Measurements from ENCODE around the gene USP46.

Gene USP46

GRCh38 chr4:52659001-52659721 lies at the start of gene USP46:
USP46 (minus strand) TSS chr4:52659301; CDS start chr4:52659150, 151 bp downstream.
- peak within 1 kb of the TSS; percentile 91 for H3K4me3 ChIP-seq (ENCODE audit: low read length, poor library complexity, severe bottlenecking)
- H3K36me3 ChIP-seq (ENCODE audit: insufficient read depth, low read length) = no peaks in the 10 kb centered on the region
- H2AFZ ChIP-seq (ENCODE audit: low read length) = peak within 1 kb of the TSS; percentile 98
- H3K9me3 ChIP-seq (ENCODE audit: insufficient read depth, low read depth, low read length) = no peaks in the 10 kb centered on the region; the same call in 1 of the 2 replicates
- no peaks in the 10 kb centered on the region for H3K9me2 ChIP-seq (replicated peaks; ENCODE audit: low read depth, low read length)
- peak within 1 kb of the TSS; percentile 80 for H3K4me2 ChIP-seq (ENCODE audit: low read depth, low read length, poor library complexity, severe bottlenecking)
- H4K20me1 ChIP-seq (ENCODE audit: insufficient read depth, low read length, poor library complexity, severe bottlenecking) = no peaks in the 10 kb centered on the region
- TF ChIP-seq EZH2phosphoT487 (IDR thresholded peaks at IDR 0.05; ENCODE audit: borderline replicate concordance) = no peak
- TF ChIP-seq, protein P1, sequence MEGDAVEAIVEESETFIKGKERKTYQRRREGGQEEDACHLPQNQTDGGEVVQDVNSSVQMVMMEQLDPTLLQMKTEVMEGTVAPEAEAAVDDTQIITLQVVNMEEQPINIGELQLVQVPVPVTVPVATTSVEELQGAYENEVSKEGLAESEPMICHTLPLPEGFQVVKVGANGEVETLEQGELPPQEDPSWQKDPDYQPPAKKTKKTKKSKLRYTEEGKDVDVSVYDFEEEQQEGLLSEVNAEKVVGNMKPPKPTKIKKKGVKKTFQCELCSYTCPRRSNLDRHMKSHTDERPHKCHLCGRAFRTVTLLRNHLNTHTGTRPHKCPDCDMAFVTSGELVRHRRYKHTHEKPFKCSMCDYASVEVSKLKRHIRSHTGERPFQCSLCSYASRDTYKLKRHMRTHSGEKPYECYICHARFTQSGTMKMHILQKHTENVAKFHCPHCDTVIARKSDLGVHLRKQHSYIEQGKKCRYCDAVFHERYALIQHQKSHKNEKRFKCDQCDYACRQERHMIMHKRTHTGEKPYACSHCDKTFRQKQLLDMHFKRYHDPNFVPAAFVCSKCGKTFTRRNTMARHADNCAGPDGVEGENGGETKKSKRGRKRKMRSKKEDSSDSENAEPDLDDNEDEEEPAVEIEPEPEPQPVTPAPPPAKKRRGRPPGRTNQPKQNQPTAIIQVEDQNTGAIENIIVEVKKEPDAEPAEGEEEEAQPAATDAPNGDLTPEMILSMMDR (conservative IDR thresholded peaks at IDR 0.05; ENCODE audit: low read length) = no peak
- H3F3A ChIP-seq (ENCODE audit: low read depth) = no peaks in the 10 kb centered on the region; the same call in 1 of the 2 replicates
- peaks cover 48% of the 10 kb centered on the region for H3K4me1 ChIP-seq (ENCODE audit: insufficient read depth, low read length, poor library complexity, severe bottlenecking)
- no peaks in the 10 kb centered on the region for H3K27me3 ChIP-seq (ENCODE audit: insufficient read depth, low read length, poor library complexity, severe bottlenecking)
- H3K79me2 ChIP-seq (ENCODE audit: insufficient read depth, low read length) = peaks cover 33% of the 10 kb centered on the region
- peak within 1 kb of the TSS; percentile 75 for H3K9ac ChIP-seq (ENCODE audit: low read depth, low read length, poor library complexity, severe bottlenecking)

DNA sequence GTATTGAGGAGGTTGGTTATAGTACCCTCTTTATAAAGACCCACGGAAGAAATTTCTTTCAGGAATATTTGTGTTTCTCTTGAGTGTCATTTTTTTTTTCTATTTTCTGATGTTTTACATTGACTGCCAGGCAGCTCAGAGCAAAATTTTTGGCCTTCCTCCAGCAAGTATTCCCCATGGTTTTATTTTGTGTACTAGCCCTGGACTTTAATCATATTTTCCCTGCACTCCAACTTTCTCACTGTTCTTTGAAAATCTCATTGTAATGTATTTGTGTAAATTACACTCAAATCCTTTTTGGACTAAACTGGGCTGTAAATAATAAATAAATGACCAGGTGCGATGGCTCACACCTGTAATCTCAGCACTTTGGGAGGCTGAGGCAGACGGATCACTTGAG lies 45.6 kb upstream of the USP46 start:
- H3K4me2 ChIP-seq (ENCODE audit: low read depth, low read length, poor library complexity, severe bottlenecking) = no peak overlapping the region
- no peaks in the 10 kb centered on the region for H3K79me2 ChIP-seq (ENCODE audit: insufficient read depth, low read length)
- no peaks in the 10 kb centered on the region for H3F3A ChIP-seq (ENCODE audit: low read depth)
- no peak overlapping the region for H3K9ac ChIP-seq (ENCODE audit: low read depth, low read length, poor library complexity, severe bottlenecking)
- peaks cover 24% of the 10 kb centered on the region for H3K27me3 ChIP-seq (ENCODE audit: insufficient read depth, low read length, poor library complexity, severe bottlenecking)
- H3K4me1 ChIP-seq (ENCODE audit: insufficient read depth, low read length, poor library complexity, severe bottlenecking) = no peaks in the 10 kb centered on the region
- H3K36me3 ChIP-seq (ENCODE audit: insufficient read depth, low read length) = no peaks in the 10 kb centered on the region
- H2AFZ ChIP-seq (ENCODE audit: low read length) = no peak overlapping the region
- no peaks in the 10 kb centered on the region for H3K9me3 ChIP-seq (ENCODE audit: insufficient read depth, low read depth, low read length)
- H4K20me1 ChIP-seq (ENCODE audit: insufficient read depth, low read length, poor library complexity, severe bottlenecking) = no peaks in the 10 kb centered on the region
- no peak overlapping the region for H3K4me3 ChIP-seq (ENCODE audit: low read length, poor library complexity, severe bottlenecking)
- TF ChIP-seq, protein P1 (conservative IDR thresholded peaks at IDR 0.05; ENCODE audit: low read length) = no peak
- TF ChIP-seq EZH2phosphoT487 (IDR thresholded peaks at IDR 0.05; ENCODE audit: borderline replicate concordance) = no peak
- H3K9me2 ChIP-seq (replicated peaks; ENCODE audit: low read depth, low read length) = no peaks in the 10 kb centered on the region

GRCh38 chr4:52704133-52704532 lies 45.0 kb upstream of the USP46 start:
- Histone ChIP-seq H3K4me2 (ENCODE audit: low read depth, low read length, poor library complexity, severe bottlenecking) (no peak overlapping the region), H3K9ac (ENCODE audit: low read depth, low read length, poor library complexity, severe bottlenecking) (no peak overlapping the region), H3F3A (ENCODE audit: low read depth) (no peaks in the 10 kb centered on the region), H2AFZ (ENCODE audit: low read length) (no peak overlapping the region), H3K9me3 (ENCODE audit: insufficient read depth, low read depth, low read length) (no peaks in the 10 kb centered on the region), H3K36me3 (ENCODE audit: insufficient read depth, low read length) (no peaks in the 10 kb centered on the region), H3K79me2 (ENCODE audit: insufficient read depth, low read length) (no peaks in the 10 kb centered on the region), H3K4me1 (ENCODE audit: insufficient read depth, low read length, poor library complexity, severe bottlenecking) (no peaks in the 10 kb centered on the region), H4K20me1 (ENCODE audit: insufficient read depth, low read length, poor library complexity, severe bottlenecking) (no peaks in the 10 kb centered on the region), H3K27me3 (ENCODE audit: insufficient read depth, low read length, poor library complexity, severe bottlenecking) (peaks cover 21% of the 10 kb centered on the region), H3K4me3 (ENCODE audit: low read length, poor library complexity, severe bottlenecking) (no peak overlapping the region), H3K9me2 (replicated peaks; ENCODE audit: low read depth, low read length) (no peaks in the 10 kb centered on the region)
- TF ChIP-seq, protein P1 (conservative IDR thresholded peaks at IDR 0.05; ENCODE audit: low read length) = no peak
- no peak for TF ChIP-seq EZH2phosphoT487 (IDR thresholded peaks at IDR 0.05; ENCODE audit: borderline replicate concordance)
